HG02981 (cell line): ENCODE data around the gene MBP.
A peak's percentile ranks its signal among the peaks of the same experiment; 100 is the strongest.

Source experiments
- ATAC-seq: cut with Tn5 transposase; IDR thresholded peaks from one replicate; pipeline ENCODE4 v1.9.1; 2021; ENCODE audit warnings: mild to moderate bottlenecking, moderate library complexity; ENCODE audit not compliant: unreplicated experiment

MBP gene

DNA sequence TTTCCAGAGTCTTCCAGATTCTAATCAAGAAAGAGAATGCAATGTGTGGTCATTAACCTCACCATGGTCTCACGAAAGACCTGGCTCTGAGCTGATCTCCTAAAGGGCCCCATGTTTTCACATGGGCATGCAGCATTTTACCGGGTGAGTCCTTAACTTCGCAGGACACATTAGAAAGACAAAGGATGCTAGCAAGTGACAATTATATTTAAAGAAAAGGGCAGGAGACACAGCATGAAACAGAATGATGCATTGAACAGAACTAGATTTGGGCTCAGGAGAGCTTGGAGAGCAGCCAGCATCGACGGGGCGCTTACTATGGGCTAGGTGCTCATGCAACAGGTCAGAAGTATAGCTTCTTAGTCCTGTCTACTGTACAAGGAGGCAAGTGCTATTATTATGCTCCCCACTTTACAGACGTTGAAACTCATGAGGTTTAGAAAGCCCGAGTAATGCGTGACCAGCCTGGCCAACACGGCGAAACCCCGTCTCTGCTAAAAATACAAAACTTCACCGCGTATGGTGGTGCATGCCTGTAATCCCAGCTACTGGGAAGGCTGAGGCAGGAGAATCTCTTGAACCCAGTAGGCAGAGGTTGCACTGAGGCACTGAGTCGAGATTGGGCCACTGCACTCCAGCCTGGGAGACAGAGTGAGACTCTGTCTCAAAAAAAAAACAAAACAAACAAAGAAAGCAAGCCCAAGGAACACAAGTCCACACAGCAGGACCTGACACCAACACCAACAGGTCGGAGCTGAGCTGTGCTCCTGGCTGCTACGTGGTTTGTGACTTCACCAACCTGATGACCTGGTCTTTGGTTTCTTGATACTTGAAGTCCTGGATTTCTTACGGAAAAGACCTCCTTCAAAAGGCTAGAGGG is 16.1 kb downstream of the MBP start:
- ATAC-seq, result no peak

DNA sequence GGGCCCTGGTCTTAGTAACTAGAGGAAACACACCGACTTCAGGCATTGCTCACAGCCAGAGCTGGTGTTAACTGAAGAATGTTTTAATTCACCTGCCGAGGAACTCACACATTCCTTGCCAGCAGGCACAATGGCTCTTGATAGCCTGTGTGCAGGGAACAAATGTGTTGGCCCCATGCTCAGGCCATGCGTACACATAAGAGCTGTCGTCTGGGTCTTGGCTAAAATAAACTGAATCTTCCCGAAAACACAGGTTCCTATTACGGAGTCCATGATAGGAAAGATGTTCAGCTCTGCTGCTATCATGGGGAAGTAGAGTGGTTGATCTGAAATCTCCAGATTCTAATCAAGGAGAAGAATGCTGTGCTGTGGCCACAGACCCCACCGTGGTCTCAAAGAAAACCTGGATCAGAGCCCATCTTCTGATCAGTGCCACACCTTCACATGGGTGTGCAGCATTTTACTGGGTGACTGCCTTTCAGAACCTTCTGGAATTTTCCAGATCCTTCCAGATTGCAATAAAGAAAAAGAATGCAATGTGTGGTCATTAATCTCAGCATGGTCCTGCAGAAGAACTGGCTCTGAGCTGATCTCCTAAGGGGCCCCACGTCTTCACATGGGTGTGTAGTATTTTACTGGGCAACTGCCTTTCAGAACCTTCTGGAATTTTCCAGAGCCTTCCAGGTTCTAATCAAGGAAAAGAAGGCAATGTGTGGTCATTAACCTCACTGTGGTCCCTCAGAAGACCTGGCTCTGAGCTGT is 17.2 kb downstream of the MBP start:
- ATAC-seq, result no peak

DNA sequence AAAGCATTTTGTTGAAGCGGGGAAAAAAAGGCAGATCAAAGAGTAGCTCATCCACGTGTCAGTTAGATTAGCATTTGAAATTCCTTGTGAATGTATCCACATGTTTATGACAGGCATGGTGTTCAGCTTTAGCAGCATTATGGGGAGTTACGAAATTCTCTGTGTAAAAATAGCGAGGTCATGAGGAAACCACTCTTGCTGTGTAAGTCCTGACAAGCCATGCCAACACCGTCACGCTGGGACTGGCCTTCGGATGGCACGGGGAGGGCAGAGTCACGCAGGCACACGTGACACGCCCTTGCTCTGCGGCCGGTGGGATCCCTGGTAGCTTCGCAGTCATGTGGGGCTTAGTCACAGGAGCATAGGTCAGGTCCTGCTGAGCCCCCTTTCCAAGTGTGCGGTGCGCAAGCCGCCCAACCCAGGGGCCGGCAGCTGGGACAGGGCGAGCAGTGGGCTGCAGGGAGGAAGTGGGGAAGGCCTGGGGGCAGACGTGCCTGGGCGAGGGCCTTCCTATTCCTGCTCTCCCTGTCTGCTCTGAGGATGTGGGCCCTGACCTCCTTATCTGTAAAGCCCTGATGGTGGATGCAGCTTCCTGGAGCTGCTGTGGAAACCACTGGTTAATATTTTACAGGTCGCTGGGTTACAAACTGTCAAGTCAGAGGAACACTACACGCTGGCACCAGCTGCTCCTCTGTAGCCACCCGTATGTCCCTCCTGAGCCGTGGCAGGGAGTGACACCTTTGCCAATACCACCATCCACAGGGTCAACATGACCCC is 18.0 kb downstream of the MBP start:
- peak; percentile 95 for ATAC-seq

- no peak for ATAC-seq
Measured at GRCh38 chr18:77114152-77114414, 18.5 kb downstream of the MBP start.

GRCh38 chr18:77113361-77114151 is 19.0 kb downstream of the MBP start:
- ATAC-seq, result no peak

- ATAC-seq, result no peak
Measured at GRCh38 chr18:77112747-77113092, 19.9 kb downstream of the MBP start.

DNA sequence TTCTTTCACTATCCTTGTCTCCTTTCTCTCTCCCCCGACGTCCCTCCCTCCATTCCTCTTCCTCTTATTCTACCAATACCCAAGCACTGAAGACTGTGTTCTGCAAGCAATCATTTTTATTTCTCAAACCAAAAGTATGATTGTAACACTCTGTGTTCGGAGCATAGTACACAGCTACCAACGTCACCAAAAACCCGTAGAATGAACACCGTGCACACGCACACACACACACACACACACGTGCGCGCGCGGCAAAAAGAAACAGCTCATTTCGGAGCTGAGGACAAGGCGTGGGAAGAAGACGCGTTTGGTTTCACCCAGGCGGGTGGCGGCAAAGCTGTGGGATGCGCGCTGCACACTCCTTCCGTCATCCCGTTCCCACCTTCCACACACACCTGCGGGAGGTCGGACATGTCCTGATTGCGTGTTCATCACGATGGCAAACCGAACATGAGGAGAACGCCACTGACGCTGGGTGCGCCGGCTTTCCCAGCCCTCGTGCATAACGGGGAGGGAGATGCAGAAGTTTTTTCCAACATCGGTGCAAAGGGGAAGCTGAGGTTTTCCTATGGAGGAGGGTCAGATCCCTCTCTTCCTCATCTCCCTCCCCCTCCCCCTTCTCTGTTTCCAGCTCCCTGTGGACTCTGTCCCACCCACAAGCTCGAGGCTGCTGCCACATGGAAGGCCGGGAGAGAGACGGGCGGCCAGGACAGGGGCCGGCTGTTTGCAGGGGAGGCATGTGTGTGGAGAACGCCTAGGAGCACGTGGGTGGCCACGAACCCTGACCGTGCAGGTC is 20.4 kb downstream of the MBP start:
- no peak for ATAC-seq

DNA sequence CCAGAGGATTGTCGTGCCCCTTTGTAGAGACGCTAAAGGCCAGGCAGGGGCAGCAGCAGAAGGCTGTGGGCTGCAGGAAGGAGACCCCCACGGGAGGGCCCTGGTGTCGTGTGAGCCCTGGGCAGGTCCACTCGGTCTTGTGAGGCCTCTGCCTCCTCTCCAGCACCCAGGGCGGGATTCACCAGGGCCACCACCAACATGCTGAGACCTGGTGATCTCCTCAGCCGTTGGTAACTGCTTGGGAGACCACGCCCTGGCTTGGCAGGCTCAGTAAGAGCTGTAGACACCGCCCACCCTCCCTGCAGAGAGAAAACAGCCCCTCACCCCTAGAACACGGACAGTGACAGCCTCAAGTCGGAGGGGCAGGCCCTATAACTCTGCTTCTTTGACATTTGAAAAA is 21.1 kb downstream of the MBP start:
- no peak for ATAC-seq

- no peak for ATAC-seq
Measured at GRCh38 chr18:77110936-77111335, 21.6 kb downstream of the MBP start.

DNA sequence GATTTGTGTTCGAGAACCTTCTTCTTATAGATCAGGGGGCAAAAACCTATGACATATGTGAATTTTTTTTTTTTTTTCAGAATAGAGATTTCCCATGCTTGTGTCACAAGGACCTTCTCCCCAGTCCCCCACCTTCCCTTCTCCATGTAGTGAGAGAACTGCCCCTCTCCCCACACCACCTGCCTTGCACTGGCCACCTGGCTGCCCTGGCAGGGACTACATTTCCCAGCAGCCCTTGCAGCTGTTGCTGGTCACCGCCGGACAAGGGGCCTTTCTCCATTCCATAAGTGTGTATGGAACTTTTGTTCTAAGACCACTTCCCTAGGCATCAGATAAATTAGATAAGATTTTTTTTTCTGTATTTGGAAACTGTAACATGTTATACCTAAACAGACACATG is 22.2 kb downstream of the MBP start:
- no peak for ATAC-seq

- no peak for ATAC-seq
Measured at GRCh38 chr18:77109648-77110019, 22.9 kb downstream of the MBP start.

GRCh38 chr18:77108821-77109647 is 23.5 kb downstream of the MBP start:
- no peak for ATAC-seq

DNA sequence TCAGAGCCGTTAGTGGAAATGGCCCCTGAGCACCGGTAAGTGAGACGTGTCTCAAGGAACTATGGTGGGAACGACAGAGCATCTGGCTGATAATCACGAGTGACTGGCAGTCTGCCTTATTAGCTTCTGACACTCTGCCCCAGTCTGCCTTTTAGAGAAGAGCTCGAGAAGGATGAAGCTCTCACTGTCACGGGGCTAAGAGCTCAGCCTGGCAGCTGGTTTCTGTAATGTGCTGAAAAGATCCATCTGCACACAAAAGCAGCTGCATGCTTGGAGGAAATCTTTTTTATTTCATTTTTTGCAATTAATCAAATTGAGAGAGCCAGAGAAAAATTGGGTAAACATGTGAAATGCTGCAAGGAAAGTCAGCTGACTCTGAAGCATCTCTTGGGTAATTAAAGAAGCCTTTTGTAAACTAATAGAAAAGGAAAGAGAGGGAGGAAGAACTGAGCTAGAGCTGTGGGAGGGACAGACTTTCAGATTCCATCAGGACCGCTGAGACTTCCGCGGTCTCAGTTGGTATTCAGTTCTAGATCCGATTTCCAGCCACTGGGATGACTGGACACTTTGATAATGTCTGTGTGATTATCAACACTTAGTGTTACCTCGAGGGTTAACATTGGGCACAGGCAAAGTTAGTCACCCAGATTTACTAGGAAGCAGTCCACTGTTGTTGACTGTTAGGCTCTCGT is 24.4 kb downstream of the MBP start:
- ATAC-seq, result peak; percentile 44

- no peak for ATAC-seq
Measured at GRCh38 chr18:77107292-77107691, 25.3 kb downstream of the MBP start.

DNA sequence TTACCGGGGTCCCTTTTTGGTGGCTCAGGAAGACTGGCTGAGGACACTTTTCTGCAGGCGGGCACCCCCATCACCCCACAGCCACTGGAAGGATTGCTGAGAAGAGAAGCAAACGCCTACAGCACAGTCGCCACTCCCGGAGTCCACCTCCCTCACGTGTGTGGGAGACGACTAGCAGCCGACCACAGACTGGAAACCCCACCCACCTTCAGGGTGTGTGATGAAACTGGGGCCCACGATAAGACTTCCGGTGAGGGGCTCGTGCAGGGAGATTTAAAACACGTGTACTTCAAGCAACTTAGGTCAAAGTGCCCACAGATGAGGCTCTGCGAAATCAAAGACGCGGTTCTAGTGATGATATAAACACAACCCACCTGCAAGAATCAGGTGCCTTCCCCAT is 26.3 kb downstream of the MBP start:
- ATAC-seq, result no peak

GRCh38 chr18:77105680-77106079 is 26.9 kb downstream of the MBP start:
- no peak for ATAC-seq

- no peak for ATAC-seq
Measured at GRCh38 chr18:77105028-77105427, 27.6 kb downstream of the MBP start.

GRCh38 chr18:77103991-77104531 is 28.5 kb downstream of the MBP start:
- ATAC-seq, result no peak
